SK-N-SH (cell line): ENCODE data around the gene TXN2.

Experiments used
- CTCF ChIP-seq: fragments of 200-600 bp; sonication (generic); IDR thresholded peaks from 2 replicates; pipeline ENCODE4 v1.6.1; 2017; ENCODE audit warnings: antibody characterized with exemption, mild to moderate bottlenecking, moderate library complexity
- GABPA ChIP-seq: IDR thresholded peaks from 2 replicates; pipeline ENCODE4 v1.4.0; 2012; ENCODE audit warnings: low read depth, mild to moderate bottlenecking
- POLR2AphosphoS5 ChIP-seq: IDR thresholded peaks from 2 replicates; pipeline ENCODE4 v1.6.1; 2012; ENCODE audit warnings: low read depth, low read length
- REST ChIP-seq: IDR thresholded peaks from 2 replicates; pipeline ENCODE4 v1.6.1; 2012; ENCODE audit warnings: mild to moderate bottlenecking, low read depth, low read length, moderate library complexity
- SMC3 ChIP-seq: IDR thresholded peaks from 2 replicates; pipeline ENCODE4 v1.6.1; 2012; ENCODE audit warnings: low read depth, low read length, improper control_type of control experiment
- TAF1 ChIP-seq: IDR thresholded peaks from 2 replicates; pipeline ENCODE4 v1.6.1; 2012; ENCODE audit warnings: low read depth, mild to moderate bottlenecking, low read length, moderate library complexity, borderline replicate concordance

DNA sequence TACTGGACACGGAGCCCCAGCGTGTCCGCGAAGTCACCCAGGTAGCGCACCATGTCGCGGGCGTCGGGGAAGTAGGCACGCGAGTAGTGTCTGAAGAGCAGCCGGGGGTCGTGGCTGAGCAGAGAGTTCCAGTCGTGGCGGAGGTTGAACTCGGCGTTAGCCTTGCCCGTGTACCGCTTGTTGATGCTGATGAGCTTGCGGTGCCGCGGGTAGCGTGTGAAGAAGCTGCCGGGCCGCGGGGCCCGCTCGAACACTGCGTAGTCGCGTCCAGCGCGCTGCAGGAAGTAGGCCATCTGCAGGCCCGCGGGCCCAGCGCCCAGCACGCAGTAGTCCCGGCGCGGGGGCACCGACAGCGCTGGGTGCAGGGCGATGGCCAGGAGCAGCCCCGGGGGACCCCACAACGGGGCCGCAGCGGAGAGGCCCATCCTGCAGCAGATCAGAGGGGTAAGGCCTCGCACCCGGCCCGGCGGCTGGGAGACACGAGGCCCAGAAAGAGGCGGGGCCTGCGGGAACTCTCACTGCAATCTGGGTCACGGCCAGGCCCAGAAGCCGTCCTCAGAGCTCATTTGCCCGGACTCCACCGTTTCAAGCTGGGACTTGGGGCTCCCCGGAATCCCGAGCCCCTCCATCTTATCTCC is 24.7 kb upstream of the TXN2 start:
- TF ChIP-seq CTCF = no peak
- TF ChIP-seq TAF1 = no peak
- no peak for TF ChIP-seq POLR2AphosphoS5
- TF ChIP-seq GABPA = no peak
- no peak for TF ChIP-seq SMC3
- no peak for TF ChIP-seq REST
